ENCODE data around the gene CRHR2. TPM values are rescaled to one million over a fixed set of nuclear protein-coding genes. Genes with fewer than 3 reads are reported as not detected.
"Not testable (repeated sequence)": the region's sequence is repeated elsewhere in the genome, so short reads cannot be mapped to it uniquely, and the experiment has no call there.

The CRHR2 gene
- total RNA-seq: not detected in 2 replicates
- 0.21 TPM for polyA plus RNA-seq (2012)

- no peak for DNase-seq (ENCODE audit: low read depth)
These were observed at the start of gene CRHR2 for GRCh38 chr7:30682212-30683083. CRHR2 (minus strand) TSS chr7:30682456; CDS start chr7:30682280, 176 bp downstream.

DNA sequence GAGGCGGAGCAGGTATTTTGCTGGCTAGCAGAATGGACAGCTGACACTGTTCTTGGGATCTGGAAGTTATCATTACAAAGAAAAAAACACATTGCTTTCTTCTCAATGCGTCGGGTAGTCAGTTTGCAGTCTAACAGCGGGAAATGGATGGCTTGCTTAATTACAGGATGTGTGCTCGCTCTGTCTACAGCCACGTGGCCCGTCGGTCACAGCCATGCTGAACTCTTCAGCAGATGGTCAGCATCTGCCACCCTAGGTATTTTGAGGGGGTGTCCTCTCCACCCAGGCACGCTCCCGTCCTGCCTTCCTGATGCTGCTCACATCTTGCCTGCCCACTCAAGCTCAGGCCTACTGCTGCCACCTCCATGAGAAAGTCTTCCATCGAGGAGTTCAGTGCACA is 49.3 kb upstream of the CRHR2 start:
- no peak for DNase-seq (ENCODE audit: low read depth)

GRCh38 chr7:30730996-30731395 is 48.7 kb upstream of the CRHR2 start:
- DNase-seq (ENCODE audit: low read depth): no peak

GRCh38 chr7:30730097-30730496 is 47.8 kb upstream of the CRHR2 start:
- DNase-seq (ENCODE audit: low read depth): no peak

GRCh38 chr7:30729642-30730041 is 47.4 kb upstream of the CRHR2 start:
- DNase-seq (ENCODE audit: low read depth): no peak

GRCh38 chr7:30728591-30729100 is 46.4 kb upstream of the CRHR2 start:
- no peak for DNase-seq (ENCODE audit: low read depth)

DNA sequence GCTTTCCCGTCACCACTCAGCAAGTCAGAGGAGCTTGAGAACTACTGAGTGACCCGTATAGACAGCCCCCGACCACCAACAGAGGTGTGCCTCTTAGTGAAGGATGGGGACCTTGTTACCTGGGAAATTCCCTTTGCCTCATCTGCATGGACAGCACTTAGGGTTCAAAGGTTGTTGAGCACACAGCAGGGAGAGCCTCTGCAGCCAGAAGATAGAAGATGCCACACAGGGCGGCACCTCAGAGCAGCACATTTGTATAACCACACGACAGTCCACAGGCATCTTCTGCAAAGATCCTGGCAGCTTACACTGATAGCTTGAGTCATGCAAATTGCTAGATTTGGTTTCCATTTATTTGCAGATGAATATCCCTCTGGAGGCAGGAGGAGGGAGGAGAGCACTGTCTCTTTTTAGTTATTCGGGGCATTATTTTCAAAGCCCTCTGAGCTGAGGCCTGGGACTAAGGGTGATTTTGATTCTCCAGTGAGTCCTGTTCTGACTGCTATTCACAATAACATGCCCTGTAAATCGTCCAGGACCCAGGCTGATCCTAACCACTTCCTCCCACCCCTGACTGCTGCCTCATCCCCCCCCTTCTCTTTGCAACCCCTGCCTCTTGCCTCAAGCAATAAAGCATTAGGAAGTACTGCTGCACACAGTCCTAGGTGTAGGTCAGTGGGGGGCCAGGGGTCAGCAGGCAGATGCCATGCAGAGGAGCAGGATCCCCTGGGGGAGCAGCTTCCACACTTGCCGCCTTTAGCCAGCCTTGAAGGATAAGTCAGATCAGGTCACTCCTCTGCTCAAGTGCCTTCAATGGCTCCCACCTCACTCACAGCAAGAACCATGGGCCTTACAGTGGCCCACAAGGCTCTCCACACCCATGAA is 45.0 kb upstream of the CRHR2 start:
- peak; percentile 63 for DNase-seq (ENCODE audit: low read depth)

- no peak for DNase-seq (ENCODE audit: low read depth)
These were observed 44.2 kb upstream of the CRHR2 start for GRCh38 chr7:30726296-30727006.

DNA sequence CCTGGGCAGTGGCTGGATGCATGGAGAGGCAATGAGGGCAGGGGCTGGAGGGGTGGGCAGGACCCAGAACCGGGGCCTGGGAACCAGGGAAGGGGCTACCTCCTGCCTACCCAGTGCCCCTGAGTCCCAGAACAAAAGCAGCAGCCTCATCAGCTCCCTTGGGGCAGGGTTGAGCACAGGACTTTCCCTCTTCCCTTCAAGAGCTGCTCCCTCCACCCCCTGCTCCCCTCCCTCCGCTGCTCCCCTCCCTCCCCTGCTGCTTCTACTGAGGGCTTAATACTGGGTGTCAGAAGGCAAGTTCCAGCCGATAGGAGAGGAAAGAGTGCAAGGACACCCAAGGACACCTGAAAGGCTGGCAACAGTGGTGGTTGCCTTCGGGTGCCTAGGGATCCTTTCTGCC is 41.5 kb upstream of the CRHR2 start:
- DNase-seq (ENCODE audit: low read depth): no peak

- no peak for DNase-seq (ENCODE audit: low read depth)
These were observed 40.4 kb upstream of the CRHR2 start for GRCh38 chr7:30722671-30723070.

DNA sequence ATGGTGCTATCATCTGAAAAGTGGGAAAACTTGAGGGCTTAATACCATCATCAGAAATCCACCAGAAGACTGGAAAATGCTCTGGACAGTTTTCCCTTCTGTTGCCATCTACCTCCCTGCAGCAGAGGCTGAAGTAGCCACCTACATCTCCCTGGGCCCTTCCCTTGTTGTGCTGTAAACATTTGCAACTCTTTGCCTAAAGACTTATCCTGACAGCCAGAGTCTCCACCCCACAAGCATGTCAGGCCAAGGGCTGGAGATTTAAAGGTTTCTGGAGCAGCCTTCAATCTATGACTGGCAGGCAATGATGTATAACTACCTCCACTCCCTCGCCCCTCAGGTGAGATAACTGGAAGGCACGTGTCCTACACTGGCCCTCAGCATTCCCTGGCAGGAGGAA is 39.9 kb upstream of the CRHR2 start:
- no peak for DNase-seq (ENCODE audit: low read depth)

- DNase-seq (ENCODE audit: low read depth): no peak
These were observed 39.0 kb upstream of the CRHR2 start for GRCh38 chr7:30721211-30721610.

DNA sequence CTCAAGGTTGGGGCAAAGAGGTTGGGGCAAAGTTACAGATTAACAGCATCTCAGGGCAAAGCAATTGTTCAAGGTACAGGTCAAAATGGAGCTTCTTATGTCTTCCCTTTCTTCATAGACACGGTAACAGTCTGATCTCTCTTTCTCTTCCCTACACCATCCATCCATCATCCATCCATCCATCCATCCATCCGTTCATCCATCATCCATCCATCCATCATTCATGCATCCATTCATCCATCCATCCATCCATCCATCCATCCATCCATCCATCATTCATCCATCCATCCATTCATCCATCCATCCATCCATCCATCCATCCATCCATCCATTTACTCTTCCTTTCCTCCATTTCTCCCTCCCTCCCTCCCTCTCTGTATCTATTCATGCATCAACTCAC is 37.2 kb upstream of the CRHR2 start:
- DNase-seq (ENCODE audit: low read depth): not testable (repeated sequence)

DNA sequence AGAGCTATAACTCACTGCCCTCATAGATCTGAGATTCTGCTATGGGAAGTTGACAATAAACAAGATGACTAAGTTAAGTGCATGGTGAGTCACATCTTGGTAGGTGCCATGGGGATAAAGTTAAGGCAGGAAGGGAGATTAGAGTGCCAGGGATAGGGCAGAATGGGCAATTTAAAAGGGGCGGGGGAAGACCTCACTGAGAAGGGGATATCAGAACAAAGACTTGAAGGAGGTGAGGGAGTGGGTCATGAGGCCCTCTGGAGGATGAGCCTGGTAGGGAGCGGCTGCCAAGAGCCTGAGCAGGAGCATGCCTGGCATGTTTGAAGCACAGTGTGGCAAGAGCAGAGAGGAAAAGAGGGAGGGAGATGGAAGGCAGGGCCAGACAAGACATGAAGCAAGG is 34.9 kb upstream of the CRHR2 start:
- no peak for DNase-seq (ENCODE audit: low read depth)

DNA sequence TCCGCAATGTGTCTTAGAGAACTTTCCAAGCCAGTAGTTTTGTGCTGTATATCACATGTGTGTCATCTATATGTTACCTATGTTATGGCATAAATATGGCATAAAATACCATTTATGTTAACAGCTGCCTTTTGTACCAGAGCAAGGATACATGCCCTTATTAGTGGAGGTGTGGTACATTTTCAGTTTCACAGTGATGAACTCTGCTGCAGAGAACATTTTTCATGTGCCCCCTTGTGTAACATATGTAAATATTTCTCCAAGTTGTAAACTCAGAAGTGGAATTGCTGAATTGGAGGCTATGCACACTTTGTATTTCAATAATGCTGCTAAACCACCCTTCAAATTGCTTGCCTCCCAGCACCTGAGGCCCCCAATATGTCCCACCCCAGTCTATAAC is 31.9 kb upstream of the CRHR2 start:
- no peak for DNase-seq (ENCODE audit: low read depth)

- DNase-seq (ENCODE audit: low read depth): no peak
These were observed 31.1 kb upstream of the CRHR2 start for GRCh38 chr7:30713392-30713791.

DNA sequence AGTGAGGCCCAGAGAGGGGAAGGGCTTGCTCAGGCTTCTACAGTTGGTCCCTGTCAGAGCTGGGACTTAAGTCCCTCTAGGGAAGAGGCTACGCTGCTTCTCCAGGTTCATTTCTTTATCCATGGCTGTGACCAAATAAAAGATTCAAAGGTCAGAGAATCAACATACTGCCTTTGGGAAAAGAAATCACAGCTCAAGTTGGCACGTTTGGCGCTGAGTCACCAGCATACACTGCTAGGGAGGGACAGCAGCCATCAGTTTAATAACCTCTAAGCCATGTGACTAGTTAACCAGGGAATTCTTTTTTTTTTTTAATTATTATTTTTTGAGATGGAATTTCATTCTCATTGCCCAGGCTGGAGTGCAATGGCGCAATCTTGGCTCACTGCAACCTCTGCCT is 28.4 kb upstream of the CRHR2 start:
- no peak for DNase-seq (ENCODE audit: low read depth)

DNA sequence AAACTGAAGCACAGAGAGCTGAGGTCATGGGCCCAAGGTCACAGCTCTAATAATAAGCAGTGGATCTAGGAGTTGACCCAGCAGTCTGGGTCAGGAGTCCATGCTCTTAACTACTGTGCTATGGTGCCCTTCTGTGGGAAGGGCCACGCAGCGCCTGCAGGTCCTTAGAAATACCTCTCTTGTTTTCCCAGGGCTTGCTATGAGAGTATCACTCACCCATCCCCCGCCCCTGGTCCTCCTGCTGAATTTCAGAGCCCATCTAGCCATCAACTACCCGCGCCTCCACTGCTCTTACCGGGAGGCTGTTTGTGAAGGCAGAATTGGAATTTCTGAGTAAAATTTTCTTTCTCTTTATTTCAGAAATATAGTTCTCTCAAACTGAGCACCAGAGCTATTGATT is 27.3 kb upstream of the CRHR2 start:
- DNase-seq (ENCODE audit: low read depth): no peak

DNA sequence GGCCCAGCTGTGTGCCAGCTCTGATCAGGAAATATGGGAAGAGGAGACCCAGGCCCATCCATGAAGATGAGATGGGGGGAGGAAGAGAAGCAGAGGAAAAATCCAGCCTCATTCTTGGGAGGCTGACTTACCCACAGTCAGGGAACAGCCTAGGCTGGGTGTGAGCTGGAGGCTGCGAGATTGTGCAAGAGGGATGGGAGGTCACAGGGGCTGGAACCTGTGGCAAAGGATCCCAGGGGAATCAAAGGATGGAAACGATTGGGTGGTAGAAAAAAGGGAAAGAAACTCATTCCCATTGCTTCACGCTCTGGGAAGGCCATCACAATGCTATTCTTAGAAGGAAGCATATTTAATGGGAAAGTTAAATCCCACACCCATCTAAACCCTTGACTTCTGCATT is 26.7 kb upstream of the CRHR2 start:
- DNase-seq (ENCODE audit: low read depth): no peak

DNA sequence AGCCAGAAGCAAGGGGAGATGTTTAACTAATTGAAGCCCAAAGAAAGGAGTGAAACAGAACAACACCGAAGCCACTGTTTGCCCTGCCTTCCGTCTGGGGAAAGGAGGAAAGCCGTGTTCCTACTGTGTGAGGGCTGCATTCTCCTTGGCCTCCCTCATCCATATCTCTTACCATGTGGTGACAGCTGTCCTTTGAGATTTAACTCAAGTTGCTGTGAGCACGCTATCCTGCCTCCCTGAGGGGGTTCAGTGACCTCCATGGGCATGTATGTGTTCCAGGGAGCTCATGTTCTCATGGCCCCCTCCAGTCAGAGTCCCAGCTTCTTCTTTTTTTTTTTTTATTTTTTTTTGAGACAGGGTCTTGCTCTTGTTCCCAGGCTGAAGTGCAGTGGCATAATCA is 26.2 kb upstream of the CRHR2 start:
- DNase-seq (ENCODE audit: low read depth): no peak

Measured in myocyte (in vitro differentiated cells).